G401.6 (cell line): ENCODE results near the gene KRTAP5-8.
"Not testable (repeated sequence)": the region's sequence is repeated elsewhere in the genome, so short reads cannot be mapped to it uniquely, and the experiment has no call there.

Experiments
- FAIRE-seq: peaks from 2 replicates; lab custom pipeline; 2012; peaks lifted over from hg19 to GRCh38; lab: Jason Lieb, UNC

Gene KRTAP5-8

GRCh38 chr11:71537977-71538665 is at the start of gene KRTAP5-8:
Gene KRTAP5-8, plus strand, starts transcription at chr11:71538025. Its CDS starts 31 bp downstream, at chr11:71538056.
- FAIRE-seq, result not testable (repeated sequence)

GRCh38 chr11:71488681-71489270 is 49.0 kb upstream of the KRTAP5-8 start:
- no peak for FAIRE-seq

DNA sequence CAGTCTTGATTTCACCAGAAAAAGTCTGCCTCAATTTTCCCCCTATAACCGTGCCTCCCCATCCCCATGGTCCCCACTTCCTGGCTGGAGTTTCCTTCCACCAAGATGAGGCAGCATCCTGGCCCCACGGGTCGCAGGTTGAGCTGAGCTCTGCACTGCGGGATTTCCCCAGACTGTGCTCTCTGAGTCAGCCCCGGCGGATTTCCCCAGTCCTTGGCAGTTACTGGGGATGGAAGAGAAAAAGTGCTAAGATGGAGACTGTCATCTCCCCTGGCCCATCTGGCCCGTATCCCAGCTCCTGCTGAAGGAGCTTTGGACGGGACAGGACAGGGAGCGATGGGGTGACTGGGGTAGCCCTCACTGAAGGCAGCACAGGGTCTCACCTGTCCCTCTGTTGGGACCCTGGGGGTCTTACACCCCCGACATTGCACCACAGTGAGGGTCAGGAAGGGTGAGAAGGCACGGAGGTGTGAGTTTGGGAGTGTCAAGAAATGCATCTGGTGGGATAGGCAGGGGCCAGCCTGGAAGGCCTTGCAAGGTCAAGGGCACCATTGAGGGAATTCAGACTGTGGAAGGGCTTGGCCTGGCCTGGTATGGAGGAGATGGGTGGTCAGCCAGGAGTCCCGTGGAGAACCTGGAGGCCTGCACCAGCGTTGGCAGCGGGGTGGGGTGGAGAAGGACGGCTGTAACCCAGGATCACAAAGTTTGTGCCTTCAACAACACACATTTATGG is 48.3 kb upstream of the KRTAP5-8 start:
- FAIRE-seq, result no peak

- no peak for FAIRE-seq
Observed at GRCh38 chr11:71490044-71490730, 47.6 kb upstream of the KRTAP5-8 start.

- no peak for FAIRE-seq
Observed at GRCh38 chr11:71490731-71491390, 47.0 kb upstream of the KRTAP5-8 start.

DNA sequence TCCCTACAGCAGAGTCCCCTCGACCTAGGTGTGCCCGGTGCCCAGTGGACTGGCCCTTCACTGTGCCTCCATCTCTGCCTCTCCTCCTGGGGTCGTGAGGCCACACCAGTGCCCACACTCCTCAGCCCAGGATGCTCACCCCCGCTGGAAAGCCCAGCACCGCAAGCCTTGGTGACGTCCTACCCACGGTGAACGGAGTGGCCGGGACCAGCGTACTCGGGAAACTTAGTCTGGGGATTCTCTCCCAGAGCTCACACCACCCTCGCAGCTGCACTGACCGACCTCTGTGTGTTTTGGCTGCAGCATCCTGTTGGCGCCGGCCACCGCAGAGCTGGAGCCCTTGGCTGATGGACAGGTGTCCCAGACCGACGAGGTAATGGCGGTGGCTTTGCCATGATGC is 46.3 kb upstream of the KRTAP5-8 start:
- FAIRE-seq, result no peak

DNA sequence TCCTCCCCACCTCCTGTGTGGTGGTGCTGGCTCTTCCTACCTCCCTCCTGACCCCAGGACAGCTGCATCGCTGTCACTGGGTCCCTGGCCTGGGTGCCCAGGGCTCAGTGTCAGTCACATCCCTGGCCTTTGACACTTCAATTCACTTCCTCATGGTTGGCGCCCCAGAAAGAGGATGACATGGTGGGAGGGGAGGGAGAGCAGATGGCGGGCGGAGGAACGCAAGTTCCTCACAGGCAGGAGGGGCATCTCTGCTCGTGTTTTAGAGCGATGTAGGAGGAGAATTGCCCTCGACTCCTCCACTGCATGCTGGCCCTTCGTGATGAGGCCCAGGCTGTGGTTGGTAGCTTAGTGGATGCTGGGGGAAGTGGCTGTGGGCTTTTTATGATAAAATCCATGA is 45.9 kb upstream of the KRTAP5-8 start:
- no peak for FAIRE-seq

DNA sequence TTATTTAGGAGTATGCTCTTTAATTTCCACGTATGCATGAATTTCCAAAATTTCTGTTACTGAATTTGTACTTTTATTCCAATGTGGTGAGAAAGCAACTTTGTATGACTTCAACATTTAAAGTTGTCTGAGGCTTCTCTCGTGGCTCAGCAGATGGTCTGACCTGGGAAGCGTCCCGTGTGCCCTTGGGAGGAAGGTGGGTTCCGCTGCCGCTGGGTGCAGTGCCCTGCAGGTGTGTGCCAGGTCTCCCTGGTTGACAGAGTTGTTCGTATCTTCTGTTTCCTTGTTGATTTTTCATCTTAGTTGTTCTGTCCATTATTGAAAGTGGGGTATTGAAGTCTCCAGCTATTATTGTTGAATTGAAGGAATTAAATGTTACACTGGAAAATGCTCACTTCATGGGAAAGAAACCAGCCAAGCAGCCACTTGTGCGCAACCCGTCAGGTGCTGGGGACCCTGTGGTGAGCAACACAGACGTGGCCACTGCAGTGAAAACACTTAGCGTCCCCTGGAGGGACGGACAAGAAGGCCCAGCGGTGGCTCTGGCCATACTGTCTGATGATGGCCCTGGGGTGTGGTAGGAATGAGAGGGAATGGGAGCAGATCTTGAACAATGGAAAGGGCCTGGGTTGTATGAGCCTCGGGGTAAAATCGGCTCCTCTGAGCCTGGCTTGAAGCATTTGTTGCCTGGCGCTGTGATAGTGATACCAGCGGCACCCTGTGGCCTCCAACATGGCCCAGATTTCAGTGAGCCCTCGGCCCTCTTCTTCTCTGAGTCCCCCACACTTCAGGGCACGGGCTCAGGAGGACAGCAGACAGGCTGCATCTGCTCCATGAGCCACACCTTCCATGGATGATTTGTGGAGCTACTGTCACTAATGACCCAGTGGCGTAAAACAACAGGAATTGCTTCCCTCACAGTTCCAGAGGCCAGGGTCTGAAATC is 42.3 kb upstream of the KRTAP5-8 start:
- FAIRE-seq, result no peak

DNA sequence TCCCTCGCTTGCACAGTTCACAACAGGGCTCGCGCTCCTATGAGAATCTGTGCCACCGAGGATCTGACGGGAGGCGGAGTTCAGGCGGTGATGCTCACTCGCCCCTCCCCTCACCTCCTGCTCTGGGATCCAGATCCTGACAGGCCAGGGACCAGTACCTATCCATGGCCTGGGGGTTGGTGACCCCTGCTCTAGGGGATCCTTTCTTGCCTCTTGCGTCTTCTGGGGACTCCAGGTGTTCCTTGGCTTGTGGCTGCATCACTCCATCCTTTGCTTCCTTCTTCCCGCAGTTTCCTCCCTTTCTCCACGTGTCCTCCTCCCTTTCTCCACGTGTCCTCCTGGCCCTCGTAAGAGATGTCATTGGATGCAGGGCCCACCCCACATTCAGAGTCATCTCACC is 41.4 kb upstream of the KRTAP5-8 start:
- FAIRE-seq, result no peak

GRCh38 chr11:71498091-71498490 is 39.7 kb upstream of the KRTAP5-8 start:
- FAIRE-seq, result no peak

DNA sequence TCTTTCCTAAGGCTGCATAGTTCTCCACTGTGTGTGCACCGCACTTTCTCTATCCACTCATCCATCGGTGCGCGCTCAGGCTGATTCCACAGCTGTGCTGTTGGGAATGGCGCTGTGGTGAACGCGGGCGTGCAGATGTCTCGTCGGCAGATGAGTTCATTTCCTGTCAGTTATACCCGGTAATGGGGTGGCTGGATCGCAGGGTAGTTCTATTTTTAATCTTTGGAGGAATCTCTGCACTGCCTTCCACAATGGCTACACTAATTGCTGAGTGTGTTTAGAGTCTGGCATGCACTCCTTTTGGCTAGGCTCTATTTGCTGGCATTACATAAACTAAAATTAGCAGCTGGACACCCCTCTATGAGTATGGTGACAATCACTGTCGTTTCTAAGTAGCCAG is 38.7 kb upstream of the KRTAP5-8 start:
- FAIRE-seq, result no peak

GRCh38 chr11:71499546-71499945 is 38.3 kb upstream of the KRTAP5-8 start:
- FAIRE-seq, result no peak

GRCh38 chr11:71500601-71501021 is 37.2 kb upstream of the KRTAP5-8 start:
- no peak for FAIRE-seq

DNA sequence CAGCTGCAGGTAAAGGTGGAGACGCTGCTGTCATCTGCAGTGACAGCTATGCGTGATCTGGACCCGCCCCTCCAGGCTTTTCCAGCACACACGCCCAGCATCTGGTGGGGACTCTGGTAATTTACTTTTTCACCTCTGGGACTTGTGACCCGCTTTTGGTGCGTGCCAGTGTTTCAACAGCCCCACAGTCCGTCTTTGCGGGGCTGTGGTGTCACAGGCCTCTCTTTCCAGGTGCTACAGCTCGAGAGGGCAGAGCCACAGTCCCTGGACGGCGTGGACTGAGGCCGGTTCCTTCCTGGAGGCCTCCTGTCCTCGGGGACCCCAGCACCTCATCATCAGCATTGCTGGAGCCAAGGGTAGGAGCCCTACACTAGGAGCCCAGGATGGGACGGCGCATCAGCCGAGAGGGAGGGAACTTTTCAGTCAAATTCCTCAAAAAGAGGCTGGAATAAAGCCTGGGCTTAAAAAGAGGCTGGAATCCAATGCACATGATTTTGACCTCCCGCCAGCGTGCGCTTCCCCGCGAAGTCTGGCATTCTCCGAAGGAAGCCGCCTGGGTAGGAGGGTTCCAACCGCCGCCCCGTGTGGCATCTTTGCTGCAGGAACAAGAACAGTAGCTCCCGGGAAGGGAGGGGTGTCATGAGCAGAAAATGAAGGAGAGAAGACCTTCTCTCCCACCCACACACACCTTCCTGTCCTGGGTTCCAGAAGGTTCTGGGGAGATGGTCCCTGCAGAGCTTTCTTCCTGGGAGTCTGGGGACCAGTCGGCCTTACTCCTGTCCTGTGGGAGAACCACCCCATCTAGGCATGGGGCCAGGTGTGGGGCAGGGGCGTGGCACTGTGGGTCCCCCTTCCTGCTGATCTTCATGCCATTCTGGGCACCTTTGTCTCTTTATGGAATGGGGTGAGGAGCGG is 36.5 kb upstream of the KRTAP5-8 start:
- no peak for FAIRE-seq

DNA sequence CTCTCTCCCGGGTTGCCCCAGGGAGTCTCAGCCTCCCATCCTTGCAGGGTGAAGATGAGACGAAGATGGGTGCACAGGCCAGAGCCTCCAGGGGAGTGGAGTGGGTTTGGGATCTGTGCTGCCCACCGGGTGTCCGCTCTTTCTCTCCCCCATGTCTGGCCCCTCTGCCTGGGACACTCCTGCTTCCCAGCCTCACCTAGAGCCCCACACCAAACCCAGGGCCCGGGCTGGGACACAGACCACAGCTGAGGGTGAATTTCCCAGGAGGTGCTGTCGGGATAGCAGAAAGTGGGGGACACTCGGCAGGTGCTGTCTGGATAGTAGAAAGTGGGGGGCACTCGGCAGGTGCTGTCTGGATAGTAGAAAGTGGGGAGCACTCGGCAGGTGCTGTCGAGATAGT is 35.8 kb upstream of the KRTAP5-8 start:
- no peak for FAIRE-seq

DNA sequence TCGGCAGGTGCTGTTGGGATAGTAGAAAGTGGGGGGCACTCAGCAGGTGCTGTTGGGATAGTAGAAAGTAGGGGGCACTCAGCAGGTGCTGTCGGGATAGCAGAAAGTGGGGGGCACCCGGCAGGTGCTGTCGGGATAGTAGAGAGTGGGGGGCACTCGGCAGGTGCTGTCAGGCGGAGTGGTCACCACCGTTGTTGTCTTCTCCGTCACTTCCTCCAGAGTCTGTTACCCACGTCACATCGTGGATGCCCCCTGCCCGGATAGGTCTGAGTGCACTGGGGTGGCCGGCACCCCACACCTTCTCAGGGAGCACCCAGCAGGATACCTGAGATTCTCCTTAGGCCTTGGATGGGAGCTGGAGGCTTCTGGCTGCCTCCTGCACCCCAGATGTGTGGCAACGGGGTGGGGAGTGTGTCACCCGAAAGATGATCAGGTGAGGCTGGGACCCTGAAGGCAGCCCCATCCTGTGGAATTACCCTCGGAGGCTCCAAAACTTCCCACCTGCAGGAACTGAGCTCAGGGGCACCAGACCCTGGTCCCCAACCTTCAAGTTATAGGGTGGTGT is 34.9 kb upstream of the KRTAP5-8 start:
- FAIRE-seq, result no peak

DNA sequence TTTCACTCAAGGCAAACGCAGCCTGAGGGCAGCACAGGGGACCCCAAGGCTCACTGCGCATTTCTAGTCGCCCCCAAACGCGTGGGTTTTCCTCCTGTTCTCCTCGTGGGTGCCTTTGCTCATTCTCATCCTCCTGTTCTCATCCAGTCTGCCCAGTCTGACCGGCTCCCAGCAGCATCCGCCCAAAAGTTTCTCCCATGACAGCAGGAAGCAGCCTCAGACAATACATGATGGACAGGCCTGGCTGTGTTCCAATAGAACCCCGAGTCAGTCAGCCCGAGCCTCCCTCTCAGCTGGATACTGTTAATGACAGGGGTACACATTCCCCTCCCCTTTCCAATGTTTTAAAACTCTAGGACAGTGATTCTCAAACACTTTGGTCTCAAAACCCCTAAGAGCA is 33.3 kb upstream of the KRTAP5-8 start:
- FAIRE-seq, result no peak

GRCh38 chr11:71505001-71505400 is 32.8 kb upstream of the KRTAP5-8 start:
- no peak for FAIRE-seq

DNA sequence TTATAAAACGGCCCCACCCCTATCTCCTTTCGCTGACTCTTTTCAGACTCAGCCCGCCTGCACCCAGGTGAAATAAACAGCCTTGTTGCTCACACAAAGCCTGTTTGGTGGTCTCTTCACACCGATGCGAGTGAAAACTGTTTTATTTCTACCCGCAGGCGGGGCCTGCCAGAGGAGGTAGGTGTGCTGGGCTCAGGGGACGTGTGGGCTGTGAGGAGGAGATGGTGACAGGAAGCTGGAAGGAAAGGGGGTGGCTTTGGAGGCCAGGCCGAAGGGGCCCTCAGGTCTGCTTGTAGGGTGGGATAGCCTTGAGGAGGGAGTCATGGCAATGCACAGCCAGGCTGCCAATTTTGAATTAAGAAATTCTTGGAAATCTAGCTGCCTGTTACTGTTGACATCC is 32.0 kb upstream of the KRTAP5-8 start:
- no peak for FAIRE-seq

- no peak for FAIRE-seq
Observed at GRCh38 chr11:71507102-71507501, 30.7 kb upstream of the KRTAP5-8 start.
